ENCODE measurements around the gene PRPH2. TPM values are rescaled to one million over a fixed set of nuclear protein-coding genes. Genes with fewer than 3 reads are reported as not detected.

The PRPH2 gene
- total RNA-seq, 1 donor from 2014 or later: not detected

- Histone ChIP-seq H3K27ac (ENCODE audit: low read depth, low read length) (no peak overlapping the region), H3K4me2 (ENCODE audit: low read length) (no peak overlapping the region), H3K9me3 (ENCODE audit: insufficient read depth, low read depth, low read length) (no peaks in the 10 kb centered on the region), H3K4me1 (ENCODE audit: insufficient read depth, low read length) (peaks cover 9% of the 10 kb centered on the region), H4K20me1 (ENCODE audit: insufficient read depth, low read length) (no peaks in the 10 kb centered on the region), H3K36me3 (ENCODE audit: insufficient read depth, low read length) (no peaks in the 10 kb centered on the region), H2AFZ (ENCODE audit: low read depth, low read length) (no peak overlapping the region), H3K27me3 (ENCODE audit: insufficient read depth, low read length) (no peaks in the 10 kb centered on the region), H3K9ac (ENCODE audit: low read length) (no peak overlapping the region), H3K79me2 (ENCODE audit: insufficient read depth, low read length) (no peaks in the 10 kb centered on the region), H3K4me3 (ENCODE audit: insufficient read depth, low read depth, low read length) (no peak overlapping the region)
- H3K36me3 Mint-ChIP-seq (ENCODE audit: low read depth, unreplicated experiment): peaks cover 9% of the 10 kb centered on the region
- H3K27ac Mint-ChIP-seq (ENCODE audit: unreplicated experiment): no peak overlapping the region
- peaks cover 3% of the 10 kb centered on the region for H3K4me1 Mint-ChIP-seq (ENCODE audit: low read depth, unreplicated experiment)
- no peaks in the 10 kb centered on the region for H3K27me3 Mint-ChIP-seq (ENCODE audit: low read depth, unreplicated experiment)
- H3K9me3 Mint-ChIP-seq (ENCODE audit: unreplicated experiment): peaks cover 2% of the 10 kb centered on the region
- DNase-seq (ENCODE audit: low read depth) (no peak), FAIRE-seq (no peak)
- H3K4me3 Mint-ChIP-seq (ENCODE audit: unreplicated experiment): no peak overlapping the region
- TF ChIP-seq CTCF (IDR thresholded peaks at IDR 0.05; ENCODE audit: insufficient read depth, low read depth, low read length) (no peak), EZH2 (IDR thresholded peaks at IDR 0.05; ENCODE audit: insufficient read depth, low read length) (no peak)
These were observed 39.1 kb upstream of the PRPH2 start for GRCh38 chr6:42761287-42762067.

GRCh38 chr6:42758756-42759430 lies 36.5 kb upstream of the PRPH2 start:
- Mint-ChIP-seq H3K36me3 (ENCODE audit: low read depth, unreplicated experiment) (peaks cover 12% of the 10 kb centered on the region), H3K27me3 (ENCODE audit: low read depth, unreplicated experiment) (peaks cover 3% of the 10 kb centered on the region), H3K4me1 (ENCODE audit: low read depth, unreplicated experiment) (no peaks in the 10 kb centered on the region), H3K4me3 (ENCODE audit: unreplicated experiment) (no peak overlapping the region), H3K27ac (ENCODE audit: unreplicated experiment) (no peak overlapping the region), H3K9me3 (ENCODE audit: unreplicated experiment) (peaks cover 4% of the 10 kb centered on the region)
- Histone ChIP-seq H3K9me3 (ENCODE audit: insufficient read depth, low read depth, low read length) (no peaks in the 10 kb centered on the region), H4K20me1 (ENCODE audit: insufficient read depth, low read length) (no peaks in the 10 kb centered on the region), H3K4me3 (ENCODE audit: insufficient read depth, low read depth, low read length) (no peak overlapping the region), H3K36me3 (ENCODE audit: insufficient read depth, low read length) (no peaks in the 10 kb centered on the region), H3K27me3 (ENCODE audit: insufficient read depth, low read length) (no peaks in the 10 kb centered on the region), H3K4me2 (ENCODE audit: low read length) (no peak overlapping the region), H2AFZ (ENCODE audit: low read depth, low read length) (no peak overlapping the region), H3K79me2 (ENCODE audit: insufficient read depth, low read length) (no peaks in the 10 kb centered on the region), H3K4me1 (ENCODE audit: insufficient read depth, low read length) (no peaks in the 10 kb centered on the region), H3K27ac (ENCODE audit: low read depth, low read length) (no peak overlapping the region), H3K9ac (ENCODE audit: low read length) (no peak overlapping the region)
- TF ChIP-seq CTCF (IDR thresholded peaks at IDR 0.05; ENCODE audit: insufficient read depth, low read depth, low read length): no peak
- no peak for TF ChIP-seq EZH2 (IDR thresholded peaks at IDR 0.05; ENCODE audit: insufficient read depth, low read length)
- DNase-seq (ENCODE audit: low read depth) (no peak), FAIRE-seq (no peak)

GRCh38 chr6:42756722-42757121 lies 34.3 kb upstream of the PRPH2 start:
- no peaks in the 10 kb centered on the region for H3K4me1 Mint-ChIP-seq (ENCODE audit: low read depth, unreplicated experiment)
- H3K9me3 Mint-ChIP-seq (ENCODE audit: unreplicated experiment): peaks cover 2% of the 10 kb centered on the region
- H3K4me1 ChIP-seq (ENCODE audit: insufficient read depth, low read length): no peaks in the 10 kb centered on the region

More at GRCh38 chr6:42756722-42757121, 34.3 kb upstream of the PRPH2 start:
- Histone ChIP-seq H3K4me3 (ENCODE audit: insufficient read depth, low read depth, low read length) (no peak overlapping the region), H3K9ac (ENCODE audit: low read length) (no peak overlapping the region), H3K36me3 (ENCODE audit: insufficient read depth, low read length) (no peaks in the 10 kb centered on the region), H3K4me2 (ENCODE audit: low read length) (no peak overlapping the region), H3K9me3 (ENCODE audit: insufficient read depth, low read depth, low read length) (no peaks in the 10 kb centered on the region), H3K27me3 (ENCODE audit: insufficient read depth, low read length) (no peaks in the 10 kb centered on the region), H3K27ac (ENCODE audit: low read depth, low read length) (no peak overlapping the region), H3K79me2 (ENCODE audit: insufficient read depth, low read length) (no peaks in the 10 kb centered on the region), H4K20me1 (ENCODE audit: insufficient read depth, low read length) (no peaks in the 10 kb centered on the region), H2AFZ (ENCODE audit: low read depth, low read length) (no peak overlapping the region)
- Mint-ChIP-seq H3K27ac (ENCODE audit: unreplicated experiment) (no peak overlapping the region), H3K4me3 (ENCODE audit: unreplicated experiment) (no peak overlapping the region), H3K36me3 (ENCODE audit: low read depth, unreplicated experiment) (peaks cover 13% of the 10 kb centered on the region), H3K27me3 (ENCODE audit: low read depth, unreplicated experiment) (peaks cover 3% of the 10 kb centered on the region)
- FAIRE-seq (no peak), DNase-seq (ENCODE audit: low read depth) (no peak)
- TF ChIP-seq EZH2 (IDR thresholded peaks at IDR 0.05; ENCODE audit: insufficient read depth, low read length): no peak
- TF ChIP-seq CTCF (IDR thresholded peaks at IDR 0.05; ENCODE audit: insufficient read depth, low read depth, low read length): no peak

All from astrocyte (in vitro differentiated cells and primary cell).